BE2C (cell line): Measurements from ENCODE around the gene NHERF1.

Source experiments
- DNase-seq: peaks from one replicate; pipeline ENCODE4 v3.0.0-alpha.2; 2020
- H3K27me3 ChIP-seq: fragments of 250-450 bp; sonication (Bioruptor Pico); 2 replicates; pipeline ENCODE4 v1.5.1; 2020; ENCODE audit warnings: mild to moderate bottlenecking
- H3K36me3 ChIP-seq: fragments of 250-450 bp; sonication (Bioruptor Pico); 2 replicates; pipeline ENCODE4 v1.5.1; 2020; ENCODE audit warnings: mild to moderate bottlenecking
- H3K4me1 ChIP-seq: fragments of 250-450 bp; sonication (Bioruptor Pico); 2 replicates; pipeline ENCODE4 v1.5.1; 2020
- H3K4me3 ChIP-seq: 2 replicates; pipeline ENCODE4 v1.5.1; 2011; ENCODE audit warnings: low read depth, low read length
- H3K9me3 ChIP-seq: fragments of 250-450 bp; sonication (Bioruptor Pico); 2 replicates; pipeline ENCODE4 v1.5.1; 2020
- CTCF ChIP-seq: IDR thresholded peaks from 2 replicates; pipeline ENCODE4 v1.5.1; 2012; ENCODE audit warnings: mild to moderate bottlenecking, low read depth, low read length

NHERF1 gene

GRCh38 chr17:74769856-74770497 is 21.5 kb downstream of the NHERF1 start:
- Histone ChIP-seq H3K36me3 (peaks cover 29% of the 10 kb centered on the region), H3K4me1 (peaks cover 4% of the 10 kb centered on the region; the same call in 1 of the 2 replicates), H3K27me3 (no peaks in the 10 kb centered on the region), H3K4me3 (no peak overlapping the region), H3K9me3 (no peaks in the 10 kb centered on the region)
- no peak for TF ChIP-seq CTCF
- DNase-seq = no peak

GRCh38 chr17:74770498-74771318 is 22.3 kb downstream of the NHERF1 start:
- peak; percentile 93 for TF ChIP-seq CTCF
- H3K4me1 ChIP-seq = peaks cover 4% of the 10 kb centered on the region; the same call in 1 of the 2 replicates
- H3K27me3 ChIP-seq = no peaks in the 10 kb centered on the region
- peaks cover 29% of the 10 kb centered on the region for H3K36me3 ChIP-seq
- no peaks in the 10 kb centered on the region for H3K9me3 ChIP-seq
- peak; percentile 79 for DNase-seq
- H3K4me3 ChIP-seq = no peak overlapping the region

GRCh38 chr17:74771319-74771914 is 23.0 kb downstream of the NHERF1 start:
- no peaks in the 10 kb centered on the region for H3K27me3 ChIP-seq
- H3K36me3 ChIP-seq = peaks cover 29% of the 10 kb centered on the region
- H3K4me3 ChIP-seq = no peak overlapping the region
- DNase-seq = no peak
- no peak for TF ChIP-seq CTCF
- no peaks in the 10 kb centered on the region for H3K9me3 ChIP-seq
- peaks cover 4% of the 10 kb centered on the region; the same call in 1 of the 2 replicates for H3K4me1 ChIP-seq

GRCh38 chr17:74772053-74772452 is 23.6 kb downstream of the NHERF1 start:
- Histone ChIP-seq H3K27me3 (no peaks in the 10 kb centered on the region), H3K9me3 (no peaks in the 10 kb centered on the region), H3K4me1 (peaks cover 4% of the 10 kb centered on the region; the same call in 1 of the 2 replicates), H3K36me3 (peaks cover 29% of the 10 kb centered on the region), H3K4me3 (no peak overlapping the region)
- no peak for TF ChIP-seq CTCF
- no peak for DNase-seq

GRCh38 chr17:74773414-74773813 is 25.0 kb downstream of the NHERF1 start:
- H3K36me3 ChIP-seq = peaks cover 29% of the 10 kb centered on the region
- H3K27me3 ChIP-seq = no peaks in the 10 kb centered on the region
- no peak for DNase-seq
- H3K4me3 ChIP-seq = no peak overlapping the region
- H3K9me3 ChIP-seq = no peaks in the 10 kb centered on the region
- TF ChIP-seq CTCF = no peak
- H3K4me1 ChIP-seq = peaks cover 4% of the 10 kb centered on the region; the same call in 1 of the 2 replicates
